ENCODE results near the gene DIABLO. TPM values are rescaled to one million over a fixed set of nuclear protein-coding genes. Genes with fewer than 3 reads are reported as not detected.
A peak's percentile ranks its signal among the peaks of the same experiment; 100 is the strongest.
"Not testable (repeated sequence)": the region's sequence is repeated elsewhere in the genome, so short reads cannot be mapped to it uniquely, and the experiment has no call there.

DIABLO gene
- total RNA-seq, 1 donor from 2014 or later: 62.2 TPM

- DNase-seq (ENCODE audit: low spot score): no peak
Measured at GRCh38 chr12:122208073-122208820, 17.6 kb downstream of the DIABLO start.

- no peak for DNase-seq (ENCODE audit: low spot score)
Measured at GRCh38 chr12:122207391-122207790, 18.5 kb downstream of the DIABLO start.

GRCh38 chr12:122206976-122207375, 18.9 kb downstream of the DIABLO start:
- DNase-seq (ENCODE audit: low spot score): no peak

GRCh38 chr12:122206111-122206881, 19.6 kb downstream of the DIABLO start:
- DNase-seq (ENCODE audit: low spot score): no peak

GRCh38 chr12:122205053-122205925, 20.6 kb downstream of the DIABLO start:
- DNase-seq (ENCODE audit: low spot score): no peak

GRCh38 chr12:122204167-122205052, 21.4 kb downstream of the DIABLO start:
- DNase-seq (ENCODE audit: low spot score): no peak

- DNase-seq (ENCODE audit: low spot score): peak; percentile 67
Measured at GRCh38 chr12:122203301-122204166, 22.3 kb downstream of the DIABLO start, which contains the start of gene B3GNT4. Gene B3GNT4, plus strand, starts transcription at chr12:122203709. Its CDS starts 910 bp downstream, at chr12:122204619.

- DNase-seq (ENCODE audit: low spot score): not testable (repeated sequence)
Measured at GRCh38 chr12:122202811-122203210, 23.0 kb downstream of the DIABLO start.

- DNase-seq (ENCODE audit: low spot score): no peak
Measured at GRCh38 chr12:122202017-122202416, 23.8 kb downstream of the DIABLO start.

GRCh38 chr12:122201381-122201780, 24.5 kb downstream of the DIABLO start:
- no peak for DNase-seq (ENCODE audit: low spot score)

GRCh38 chr12:122200541-122201175, 25.2 kb downstream of the DIABLO start:
- DNase-seq (ENCODE audit: low spot score): no peak

- no peak for DNase-seq (ENCODE audit: low spot score)
Measured at GRCh38 chr12:122199484-122200355, 26.1 kb downstream of the DIABLO start.

- no peak for DNase-seq (ENCODE audit: low spot score)
Measured at GRCh38 chr12:122197612-122197966, 28.3 kb downstream of the DIABLO start.

GRCh38 chr12:122195405-122195804, 30.4 kb downstream of the DIABLO start:
- DNase-seq (ENCODE audit: low spot score): no peak

GRCh38 chr12:122194804-122195203, 31.0 kb downstream of the DIABLO start:
- no peak for DNase-seq (ENCODE audit: low spot score)

GRCh38 chr12:122192441-122192840, 33.4 kb downstream of the DIABLO start:
- no peak for DNase-seq (ENCODE audit: low spot score)

GRCh38 chr12:122190842-122191668, 34.8 kb downstream of the DIABLO start:
- DNase-seq (ENCODE audit: low spot score): no peak
